HG02973 (cell line): ENCODE measurements around the gene EMC10.

Source experiments
- ATAC-seq: cut with Tn5 transposase; IDR thresholded peaks from one replicate; pipeline ENCODE4 v1.9.1; 2021; ENCODE audit warnings: moderate library complexity; ENCODE audit not compliant: unreplicated experiment

The EMC10 gene

DNA sequence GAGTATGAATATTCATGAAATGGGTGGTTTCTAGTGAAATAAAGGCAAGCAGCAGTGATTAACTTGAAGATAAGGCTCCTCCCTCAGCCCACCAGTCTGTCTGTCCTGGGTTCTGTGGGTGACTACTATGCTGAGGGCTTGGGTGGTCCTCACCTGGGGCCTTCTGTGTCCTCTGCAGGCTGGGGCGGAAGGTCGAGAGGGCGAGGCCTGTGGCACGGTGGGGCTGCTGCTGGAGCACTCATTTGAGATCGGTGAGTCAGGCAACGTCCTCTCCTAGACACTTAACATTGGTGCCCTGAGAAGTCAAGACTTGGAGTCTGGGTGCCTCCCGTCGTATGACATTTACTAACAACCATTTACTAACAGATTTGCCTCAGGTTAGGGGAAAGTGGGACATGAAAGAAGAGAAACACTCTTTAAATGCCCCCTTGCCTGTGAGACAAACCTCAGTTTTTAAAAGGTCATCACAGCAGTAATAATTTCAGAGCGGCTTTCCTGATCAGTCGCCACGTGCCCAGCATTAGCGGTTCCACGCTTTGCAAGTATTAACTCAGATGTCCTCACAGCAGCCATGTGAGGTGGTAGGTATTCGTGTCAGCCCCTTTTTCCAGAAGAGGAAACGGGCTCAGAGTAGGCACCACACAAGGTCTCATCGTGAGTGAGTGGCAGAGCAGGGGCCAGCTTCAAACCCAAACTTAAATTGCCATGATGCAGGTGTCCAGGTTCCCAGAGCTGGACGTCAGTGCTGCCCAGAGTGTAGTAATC, 1.6 kb downstream of the EMC10 start:
- no peak for ATAC-seq

- no peak for ATAC-seq
Measured at GRCh38 chr19:50478901-50479715, 2.8 kb downstream of the EMC10 start.

DNA sequence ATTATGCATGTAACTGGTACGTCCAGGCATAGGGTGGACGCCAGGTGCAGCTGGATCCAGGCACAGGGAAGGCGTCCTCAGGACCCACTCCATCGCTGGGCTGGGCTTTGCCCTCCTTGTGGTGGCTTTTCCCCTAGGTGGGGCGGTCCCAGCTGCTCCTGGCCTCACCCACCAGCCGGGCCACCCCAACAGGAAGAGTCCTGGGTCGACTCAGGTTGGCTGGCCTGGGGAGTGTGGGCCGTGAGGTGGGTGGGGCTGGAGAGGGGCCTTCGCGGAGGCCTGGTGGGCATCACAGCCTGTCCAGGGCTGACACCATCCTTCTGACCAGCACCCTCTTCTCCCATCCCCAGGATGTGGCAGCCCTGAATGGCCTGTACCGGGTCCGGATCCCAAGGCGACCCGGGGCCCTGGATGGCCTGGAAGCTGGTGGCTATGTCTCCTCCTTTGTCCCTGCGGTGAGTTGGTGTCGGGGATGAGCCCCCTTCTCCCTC, 3.5 kb downstream of the EMC10 start:
- no peak for ATAC-seq

DNA sequence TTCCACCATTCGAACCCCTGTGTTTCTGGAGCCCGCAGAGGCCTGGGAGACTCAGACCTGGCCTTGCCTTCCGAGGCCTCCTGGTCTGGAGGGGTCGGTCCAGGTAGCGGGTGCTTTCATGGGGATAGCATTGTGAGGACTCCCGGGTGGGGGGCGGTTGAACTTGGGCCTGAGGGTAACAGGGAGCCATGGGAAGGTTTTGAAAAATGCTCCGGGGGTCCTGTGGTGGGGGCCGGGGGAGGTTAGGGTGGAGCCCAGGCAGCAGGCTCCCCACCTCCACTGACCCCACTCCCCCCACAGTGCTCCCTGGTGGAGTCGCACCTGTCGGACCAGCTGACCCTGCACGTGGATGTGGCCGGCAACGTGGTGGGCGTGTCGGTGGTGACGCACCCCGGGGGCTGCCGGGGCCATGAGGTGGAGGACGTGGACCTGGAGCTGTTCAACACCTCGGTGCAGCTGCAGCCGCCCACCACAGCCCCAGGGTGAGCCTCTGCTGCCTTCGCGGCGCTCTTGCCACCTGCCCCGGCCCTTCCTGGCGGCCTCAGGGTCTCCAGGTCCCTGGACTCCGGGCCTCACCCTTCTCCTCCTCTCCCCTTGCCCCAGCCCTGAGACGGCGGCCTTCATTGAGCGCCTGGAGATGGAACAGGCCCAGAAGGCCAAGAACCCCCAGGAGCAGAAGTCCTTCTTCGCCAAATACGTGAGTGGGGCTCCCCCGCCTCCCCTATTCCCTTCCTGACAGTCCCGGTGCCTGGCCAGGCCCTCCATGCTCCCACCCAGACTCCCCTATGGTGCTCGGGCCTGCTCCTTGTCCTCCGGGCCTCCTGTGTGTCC, 4.2 kb downstream of the EMC10 start:
- ATAC-seq = no peak

- no peak for ATAC-seq
Measured at GRCh38 chr19:50481351-50482149, 5.2 kb downstream of the EMC10 start.

DNA sequence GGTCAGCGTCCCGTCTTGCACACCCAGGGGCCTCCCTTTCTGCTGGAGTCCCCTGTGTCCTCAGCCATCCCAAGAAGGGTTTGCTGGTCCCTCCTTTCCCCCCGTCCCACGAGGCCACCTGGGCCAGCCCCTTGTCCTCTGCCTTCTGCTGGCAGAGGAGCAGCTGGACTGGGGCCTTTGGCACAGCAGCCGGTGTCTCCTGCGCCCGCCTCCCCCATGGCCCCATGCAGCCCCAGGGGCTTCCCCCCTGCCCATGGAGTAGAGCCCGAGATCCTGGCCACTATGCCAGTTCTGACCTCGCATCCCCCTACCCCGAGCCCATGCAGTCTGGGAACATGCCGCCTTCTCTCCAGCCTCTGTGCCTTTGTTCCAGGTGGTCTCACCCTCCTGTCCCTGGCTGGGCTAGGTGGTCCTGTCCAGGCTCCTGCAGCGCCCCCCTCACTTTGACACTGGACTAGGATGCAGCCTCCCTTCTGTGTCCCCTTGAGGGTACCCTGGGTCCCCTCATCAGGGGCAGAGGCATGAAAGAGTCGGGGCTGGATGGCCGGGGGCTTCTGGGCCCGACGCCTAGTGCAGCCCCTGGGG, 6.1 kb downstream of the EMC10 start:
- ATAC-seq = no peak

GRCh38 chr19:50482916-50483315, 6.6 kb downstream of the EMC10 start:
- ATAC-seq = no peak

- ATAC-seq = no peak
Measured at GRCh38 chr19:50485284-50485955, 9.1 kb downstream of the EMC10 start.

GRCh38 chr19:50486823-50487515, 10.7 kb downstream of the EMC10 start:
- no peak for ATAC-seq

DNA sequence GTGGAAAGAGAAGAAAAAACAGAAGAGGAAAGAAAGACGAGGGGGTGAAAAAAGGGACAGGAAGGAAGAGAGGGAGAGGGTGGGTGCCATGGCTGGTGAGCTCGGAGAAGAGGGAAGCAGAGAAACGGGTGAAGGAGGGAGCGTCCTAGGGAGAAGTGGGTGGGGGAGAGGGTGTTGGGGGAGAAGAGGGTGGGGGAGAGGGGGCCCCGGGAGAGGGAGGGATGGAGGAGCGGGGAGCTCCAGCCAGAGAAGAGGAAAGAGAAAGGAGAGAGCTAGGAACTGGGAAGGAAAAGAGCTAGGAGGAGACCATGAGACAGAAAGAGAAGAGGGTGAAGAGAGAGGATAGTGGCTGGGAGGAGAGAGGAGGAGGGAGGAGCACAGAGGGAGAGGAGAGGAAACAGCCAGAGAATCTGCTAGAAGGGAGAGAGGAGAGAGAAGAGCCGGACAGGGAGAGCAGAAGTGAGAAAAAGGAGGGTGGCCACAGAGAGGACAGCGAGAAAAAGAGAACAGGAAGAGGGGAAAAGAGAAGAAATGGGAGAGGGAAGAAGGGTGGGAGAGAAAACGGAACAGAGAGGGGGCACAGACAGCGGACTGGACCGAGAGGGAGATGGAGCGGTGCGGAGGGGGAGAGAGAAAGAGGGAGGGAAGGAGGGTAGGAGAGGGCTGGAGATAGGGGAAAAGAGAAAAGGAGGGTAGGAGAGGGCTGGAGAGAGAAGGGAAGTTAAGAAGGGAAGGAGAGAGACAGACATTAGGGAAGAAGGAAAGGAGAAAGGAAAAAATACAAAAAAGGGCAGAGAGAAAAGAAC, 12.3 kb downstream of the EMC10 start:
- ATAC-seq = no peak

- no peak for ATAC-seq
Measured at GRCh38 chr19:50489461-50490011, 13.2 kb downstream of the EMC10 start.

- no peak for ATAC-seq
Measured at GRCh38 chr19:50490411-50490811, 14.1 kb downstream of the EMC10 start.

DNA sequence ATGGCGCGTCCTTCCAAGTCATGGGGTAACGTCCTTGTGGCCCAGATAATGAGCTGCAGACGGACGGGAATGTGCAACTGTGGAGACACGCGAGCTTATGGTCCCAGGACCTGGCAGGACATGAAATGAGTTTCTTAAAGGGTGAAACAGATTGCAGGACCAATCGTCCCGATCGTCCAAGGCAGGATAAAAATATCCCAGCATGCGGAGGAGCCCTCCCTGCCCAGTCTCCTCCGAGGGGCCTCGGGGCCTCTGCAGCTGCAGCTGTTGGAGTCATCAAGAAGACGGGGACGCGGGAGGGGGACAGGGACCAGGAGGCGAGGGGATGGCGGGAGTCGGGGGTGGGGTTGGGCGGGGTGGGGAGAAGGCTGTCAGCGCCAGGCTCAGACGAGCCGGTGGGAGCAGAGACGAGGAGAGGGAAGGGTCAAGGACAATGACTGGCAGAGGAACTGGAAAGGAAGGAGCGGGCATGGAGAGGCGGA, 14.7 kb downstream of the EMC10 start:
- ATAC-seq = no peak

- no peak for ATAC-seq
Measured at GRCh38 chr19:50492303-50493052, 16.2 kb downstream of the EMC10 start.

- ATAC-seq = no peak
Measured at GRCh38 chr19:50493171-50493570, 16.9 kb downstream of the EMC10 start.

GRCh38 chr19:50494186-50495019, 18.1 kb downstream of the EMC10 start:
- ATAC-seq = no peak
